ENCODE measurements around the gene NTF3. TPM values are rescaled to one million over a fixed set of nuclear protein-coding genes. Genes with fewer than 3 reads are reported as not detected.

NTF3 gene
- total and polyA plus RNA-seq, 2 donors (not counting 1 experiment from before 2014, with no cell fraction given), result not detected

GRCh38 chr12:5509102-5509501 lies 77.2 kb downstream of the NTF3 start:
- peaks cover 0 to 3% of the 10 kb centered on the region in 2 donors for H3K4me1 ChIP-seq (ENCODE audit: control insufficient read depth in 2 of 2, insufficient read depth in 2 of 2, low read length in 2 of 2)
- no peaks in the 10 kb centered on the region for H3K36me3 ChIP-seq (replicated peaks in 1 of 2; ENCODE audit: control extremely low read depth in 1 of 2, control insufficient read depth in 1 of 2, extremely low read depth in 1 of 2, insufficient read depth in 2 of 2, low read length in 1 of 2)
- no peak overlapping the region for H2AFZ ChIP-seq (ENCODE audit: insufficient read depth, low read depth, low read length, poor library complexity, severe bottlenecking)
- Mint-ChIP-seq H3K27me3 (peaks cover 14% of the 10 kb centered on the region), H3K27ac (no peak overlapping the region), H3K4me3 (no peak overlapping the region), H3K9me3 (ENCODE audit: insufficient read depth) (no peaks in the 10 kb centered on the region), H3K4me1 (no peaks in the 10 kb centered on the region)
- H3K27ac ChIP-seq (ENCODE audit: low read length in 2 of 2), result no peak overlapping the region
- H3K4me3 ChIP-seq (ENCODE audit: control extremely low read depth in 1 of 5, extremely low read depth in 1 of 5, insufficient read depth in 1 of 5, low read depth in 2 of 5, low read length in 4 of 5), result no peak overlapping the region
- H3K4me2 ChIP-seq (replicated peaks; ENCODE audit: low read depth, low read length, poor library complexity, severe bottlenecking), result no peak overlapping the region
- ChIA-PET POLR2A (no interaction called here), CTCF (no interaction called here)
- TF ChIP-seq EZH2 (IDR thresholded peaks at IDR 0.05; ENCODE audit: borderline replicate concordance, insufficient read depth, low read depth, low read length, poor library complexity, severe bottlenecking), result no peak
- TF ChIP-seq CTCF (IDR thresholded peaks at IDR 0.05), result no peak
- H3K79me2 ChIP-seq (ENCODE audit: control insufficient read depth, insufficient read depth, low read length), result no peaks in the 10 kb centered on the region
- no peaks in the 10 kb centered on the region for H4K20me1 ChIP-seq (ENCODE audit: control insufficient read depth, insufficient read depth, low read length, poor library complexity, severe bottlenecking)
- peaks cover 0 to 10% (median 0%) of the 10 kb centered on the region in 3 donors for H3K9me3 ChIP-seq (ENCODE audit: control extremely low read depth in 1 of 3, control insufficient read depth in 2 of 3, insufficient read depth in 1 of 3, low read length in 2 of 3)
- DNase-seq (no peak), ATAC-seq (ENCODE audit: low read depth) (no peak)
- 100% methylated on average over 1 of the region's 4 CpGs for WGBS (ENCODE audit: insufficient coverage)
- intact Hi-C loops (cut with micrococcal nuclease), result no loop called here
- H3K27me3 ChIP-seq (replicated peaks in 1 of 4; ENCODE audit: control extremely low read depth in 1 of 4, control insufficient read depth in 3 of 4, insufficient read depth in 4 of 4, low read length in 3 of 4), result peaks cover 0 to 7% (median 1%) of the 10 kb centered on the region in 4 experiments
- no peak overlapping the region for H3K9ac ChIP-seq (ENCODE audit: low read length)

GRCh38 chr12:5509557-5509956 lies 77.6 kb downstream of the NTF3 start:
- DNase-seq (no peak), ATAC-seq (ENCODE audit: low read depth) (no peak)
- H2AFZ ChIP-seq (ENCODE audit: insufficient read depth, low read depth, low read length, poor library complexity, severe bottlenecking), result no peak overlapping the region
- ChIA-PET POLR2A (no interaction called here), CTCF (no interaction called here)
- intact Hi-C loops (cut with micrococcal nuclease), result no loop called here
- H3K79me2 ChIP-seq (ENCODE audit: control insufficient read depth, insufficient read depth, low read length), result no peaks in the 10 kb centered on the region
- H4K20me1 ChIP-seq (ENCODE audit: control insufficient read depth, insufficient read depth, low read length, poor library complexity, severe bottlenecking), result no peaks in the 10 kb centered on the region
- H3K4me1 ChIP-seq (ENCODE audit: control insufficient read depth in 2 of 2, insufficient read depth in 2 of 2, low read length in 2 of 2), result peaks cover 0 to 3% of the 10 kb centered on the region in 2 donors
- H3K9ac ChIP-seq (ENCODE audit: low read length), result no peak overlapping the region
- TF ChIP-seq EZH2 (IDR thresholded peaks at IDR 0.05; ENCODE audit: borderline replicate concordance, insufficient read depth, low read depth, low read length, poor library complexity, severe bottlenecking), result no peak
- TF ChIP-seq CTCF (IDR thresholded peaks at IDR 0.05), result no peak
- H3K4me2 ChIP-seq (replicated peaks; ENCODE audit: low read depth, low read length, poor library complexity, severe bottlenecking), result no peak overlapping the region
- Mint-ChIP-seq H3K27ac (no peak overlapping the region), H3K4me3 (no peak overlapping the region), H3K27me3 (peaks cover 18% of the 10 kb centered on the region), H3K9me3 (ENCODE audit: insufficient read depth) (no peaks in the 10 kb centered on the region), H3K4me1 (no peaks in the 10 kb centered on the region)
- no peak overlapping the region for H3K27ac ChIP-seq (ENCODE audit: low read length in 2 of 2)
- no peaks in the 10 kb centered on the region for H3K36me3 ChIP-seq (replicated peaks in 1 of 2; ENCODE audit: control extremely low read depth in 1 of 2, control insufficient read depth in 1 of 2, extremely low read depth in 1 of 2, insufficient read depth in 2 of 2, low read length in 1 of 2)
- peaks cover 0 to 7% (median 1%) of the 10 kb centered on the region in 4 experiments for H3K27me3 ChIP-seq (replicated peaks in 1 of 4; ENCODE audit: control extremely low read depth in 1 of 4, control insufficient read depth in 3 of 4, insufficient read depth in 4 of 4, low read length in 3 of 4)
- 76% methylated on average over 3 of the region's 7 CpGs for WGBS (ENCODE audit: insufficient coverage)
- H3K4me3 ChIP-seq (ENCODE audit: control extremely low read depth in 1 of 5, extremely low read depth in 1 of 5, insufficient read depth in 1 of 5, low read depth in 2 of 5, low read length in 4 of 5), result no peak overlapping the region
- peaks cover 0 to 10% (median 0%) of the 10 kb centered on the region in 3 donors for H3K9me3 ChIP-seq (ENCODE audit: control extremely low read depth in 1 of 3, control insufficient read depth in 2 of 3, insufficient read depth in 1 of 3, low read length in 2 of 3)

All from B cell (primary cell).